HCT116 (cell line): Measurements from ENCODE around the gene CTSH. TPM values are rescaled to one million over a fixed set of nuclear protein-coding genes. Genes with fewer than 3 reads are reported as not detected.

Source experiments
- ATAC-seq: fragments of 200-7000 bp; cut with Tn5 transposase; 2 replicates; pipeline ENCODE4 v1.9.1; 2020; ENCODE audit warnings: mild to moderate bottlenecking, moderate library complexity
- BruUV-seq: library from RNA; stranded (reverse); fragments of 400-500 nt; replicated peaks from 2 replicates; lab custom pipeline; 2021; lab: Mats Ljungman, UMichigan
- CTCF ChIA-PET: fragments of 300-600 bp; sonication (Branson Sonifier 250); formaldehyde crosslinking; loops from one replicate; lab custom pipeline; 2021; ENCODE audit warnings: antibody characterized with exemption; lab: Charles Lee
- POLR2A ChIA-PET: fragments of 300-600, 350-600 bp; sonication (Branson Sonifier 250); formaldehyde crosslinking; loops from one replicate; lab custom pipeline; 2021; ENCODE audit warnings: antibody characterized with exemption; lab: Charles Lee
- RAD21 ChIA-PET, 2 experiments: fragments of 300-600 bp; sonication (Branson Sonifier 250); formaldehyde crosslinking; loops; one replicate each; lab custom pipeline; 2023; ENCODE audit warnings: low total read pairs in 2 of 2; ENCODE audit not compliant: uncharacterized antibody in 2 of 2, unreplicated experiment in 2 of 2, low non-redundant PET in 1 of 2; lab: Charles Lee
- DNase-seq: peaks from one replicate; pipeline ENCODE4 v3.0.0-alpha.2; 2010; ENCODE audit warnings: low read depth, low spot score
- H2AFZ ChIP-seq: fragments of 200-600 bp; shearing (Covaris generic), sonication (generic); 2 replicates; pipeline ENCODE4 v1.6.1; 2017; ENCODE audit warnings: low read depth, mixed run types, mixed read lengths, antibody characterized with exemption, low read length; ENCODE audit not compliant: poor library complexity, severe bottlenecking
- H3K27ac ChIP-seq: 2 replicates; pipeline ENCODE4 v1.5.1; 2012; ENCODE audit warnings: low read depth, low read length
- H3K27me3 ChIP-seq: fragments of 200-600 bp; sonication (generic); 2 replicates; pipeline ENCODE4 v1.6.1; 2016; ENCODE audit warnings: mixed run types, low read length, mixed read lengths; ENCODE audit not compliant: insufficient read depth
- H3K36me3 ChIP-seq, 2 experiments: fragments of 200-500 bp in 1 of 2; fragments of 200-600 bp in 1 of 2; sonication (Bioruptor generic) in 1 of 2; sonication (generic) in 1 of 2; 2 replicates each; pipeline versions ENCODE4 v1.5.1 to v1.6.1; 2014 to 2016; ENCODE audit warnings: low read length in 2 of 2, inconsistent platforms in 1 of 2, mixed read lengths in 1 of 2, mixed run types in 1 of 2; ENCODE audit not compliant: insufficient read depth in 2 of 2, control insufficient read depth in 1 of 2
- H3K4me1 ChIP-seq, 2 experiments: fragments of 200-600 bp in 1 of 2; sonication (generic) in 1 of 2; 2 replicates each; pipeline versions ENCODE4 v1.5.1 to v1.6.1; 2012 to 2017; ENCODE audit warnings: low read length in 2 of 2, inconsistent platforms in 1 of 2, mild to moderate bottlenecking in 1 of 2, mixed read lengths in 1 of 2, mixed run types in 1 of 2, moderate library complexity in 1 of 2; ENCODE audit not compliant: insufficient read depth in 2 of 2, control insufficient read depth in 1 of 2
- H3K4me2 ChIP-seq: fragments of 200-600 bp; sonication (generic); 2 replicates; pipeline ENCODE4 v1.6.1; 2017; ENCODE audit warnings: mixed run types, low read length, mixed read lengths
- H3K4me3 ChIP-seq, 2 experiments: fragments of 200-600 bp in 1 of 2; sonication (generic) in 1 of 2; replicated peaks in 1 of 2; 2 replicates each; pipeline ENCODE4 v1.5.1; 2011 to 2016; ENCODE audit warnings: low read length in 2 of 2, control low read depth in 1 of 2, low read depth in 1 of 2, mild to moderate bottlenecking in 1 of 2, mixed read lengths in 1 of 2, mixed run types in 1 of 2
- H3K79me2 ChIP-seq: fragments of 200-600 bp; sonication (generic); 2 replicates; pipeline ENCODE4 v1.6.1; 2017; ENCODE audit warnings: mild to moderate bottlenecking, mixed run types, low read length, moderate library complexity, mixed read lengths; ENCODE audit not compliant: insufficient read depth
- H3K9ac ChIP-seq: fragments of 200-600 bp; sonication (generic); 2 replicates; pipeline ENCODE4 v1.6.1; 2016; ENCODE audit warnings: low read length, mixed read lengths
- H3K9me2 ChIP-seq: fragments of 200-600 bp; sonication (generic), shearing (Covaris generic); 2 replicates; pipeline ENCODE4 v1.6.1; 2017; ENCODE audit warnings: mixed run types, mild to moderate bottlenecking, moderate library complexity; ENCODE audit not compliant: insufficient read depth
- H3K9me3 ChIP-seq, 2 experiments: fragments of 200-500 bp in 1 of 2; fragments of 200-600 bp in 1 of 2; sonication (Bioruptor generic) in 1 of 2; sonication (generic) in 1 of 2; 2 replicates each; pipeline ENCODE4 v1.6.1; 2014 to 2017; ENCODE audit warnings: low read length in 2 of 2, mixed read lengths in 2 of 2, inconsistent platforms in 1 of 2, low read depth in 1 of 2, mild to moderate bottlenecking in 1 of 2, mixed run types in 1 of 2, moderate library complexity in 1 of 2; ENCODE audit not compliant: control insufficient read depth in 1 of 2, insufficient read depth in 1 of 2
- H4K20me1 ChIP-seq: fragments of 200-600 bp; sonication (generic), shearing (Covaris generic); 2 replicates; pipeline ENCODE4 v1.6.1; 2017; ENCODE audit warnings: mixed run types, mild to moderate bottlenecking, moderate library complexity; ENCODE audit not compliant: insufficient read depth
- CBX3 ChIP-seq: IDR thresholded peaks from 2 replicates; pipeline ENCODE4 v1.6.1; 2012; ENCODE audit warnings: low read depth
- CEBPB ChIP-seq: IDR thresholded peaks from 2 replicates; pipeline ENCODE4 v1.6.1; 2012; ENCODE audit warnings: low read depth
- EGR1 ChIP-seq: IDR thresholded peaks from 2 replicates; pipeline ENCODE4 v1.6.1; 2012; ENCODE audit warnings: low read depth
- ELF1 ChIP-seq: IDR thresholded peaks from 2 replicates; pipeline ENCODE4 v1.6.1; 2012; ENCODE audit warnings: low read depth, borderline replicate concordance
- EZH2 ChIP-seq: fragments of 200-600 bp; sonication (generic); IDR thresholded peaks from 2 replicates; pipeline ENCODE4 v1.6.1; 2017; ENCODE audit warnings: antibody characterized with exemption, mixed run types
- EZH2phosphoT487 ChIP-seq: fragments of 200-600 bp; IDR thresholded peaks from 2 replicates; pipeline ENCODE4 v1.6.1; 2018; ENCODE audit warnings: antibody characterized with exemption, borderline replicate concordance
- FOSL1 ChIP-seq: IDR thresholded peaks from 2 replicates; pipeline ENCODE4 v1.6.1; 2012; ENCODE audit warnings: low read depth
- JUND ChIP-seq: IDR thresholded peaks from 2 replicates; pipeline ENCODE4 v1.6.1; 2012
- POLR2A ChIP-seq: IDR thresholded peaks from 2 replicates; pipeline ENCODE4 v1.7.0; 2011; ENCODE audit warnings: borderline replicate concordance; ENCODE audit not compliant: insufficient read depth, insufficient read length; ENCODE audit errors: extremely low read depth
- POLR2AphosphoS5 ChIP-seq: IDR thresholded peaks from 2 replicates; pipeline ENCODE4 v1.6.1; 2011; ENCODE audit warnings: mild to moderate bottlenecking, low read depth, low read length, moderate library complexity
- RAD21 ChIP-seq: IDR thresholded peaks from 2 replicates; pipeline ENCODE4 v1.6.1; 2012; ENCODE audit warnings: low read depth, mild to moderate bottlenecking
- REST ChIP-seq: IDR thresholded peaks from 2 replicates; pipeline ENCODE4 v1.6.1; 2012; ENCODE audit warnings: low read depth
- SP1 ChIP-seq: IDR thresholded peaks from 2 replicates; pipeline ENCODE4 v1.6.1; 2012; ENCODE audit warnings: low read depth
- SRF ChIP-seq: IDR thresholded peaks from 2 replicates; pipeline ENCODE4 v1.6.1; 2012; ENCODE audit warnings: low read depth
- YY1 ChIP-seq: IDR thresholded peaks from 2 replicates; pipeline ENCODE4 v1.6.1; 2011; ENCODE audit warnings: low read length, low read depth, moderate library complexity, mild to moderate bottlenecking; ENCODE audit not compliant: insufficient replicate concordance; ENCODE audit errors: extremely low read depth
- ZFX ChIP-seq: fragments of 450-650 bp; IDR thresholded peaks from 2 replicates; pipeline ENCODE4 v1.6.1; 2017
- ZNF274 ChIP-seq: fragments of 200-500 bp; sonication (Bioruptor generic); IDR thresholded peaks from 2 replicates; pipeline ENCODE4 v1.6.1; 2014; ENCODE audit warnings: mild to moderate bottlenecking, low read depth, low read length, inconsistent platforms
- intact Hi-C: fragments of 100-400 bp; cut with micrococcal nuclease; formaldehyde crosslinking; loops from 2 replicates; pipeline ENCODE4 v1.10.0; 2022
- total RNA-seq: library from RNA; stranded (reverse); gene quantifications from one replicate; pipeline ENCODE4 v1.2.1, GENCODE V29; 2021; ENCODE audit not compliant: unreplicated experiment
- TF ChIP-seq, protein P1 (sequence below): IDR thresholded peaks from 2 replicates; pipeline ENCODE4 v1.6.1; 2012
- TF ChIP-seq, protein P2 (sequence below): IDR thresholded peaks from 2 replicates; pipeline ENCODE4 v1.6.1; 2012
- TF ChIP-seq, protein P3 (sequence below): IDR thresholded peaks from 2 replicates; pipeline ENCODE4 v1.6.1; 2011; ENCODE audit warnings: mild to moderate bottlenecking, low read length, moderate library complexity; ENCODE audit not compliant: insufficient replicate concordance; ENCODE audit errors: extremely low read depth

The CTSH gene
- total RNA-seq, 1 experiment from 2014 or later = 37.5 TPM

GRCh38 chr15:78977591-78978347 lies 32.9 kb upstream of the CTSH start:
- Histone ChIP-seq H3K4me3 (no peak overlapping the region), H3K9me2 (no peaks in the 10 kb centered on the region), H3K9me3 (no peaks in the 10 kb centered on the region), H3K79me2 (no peaks in the 10 kb centered on the region), H2AFZ (no peak overlapping the region), H3K9ac (no peak overlapping the region), H3K27ac (no peak overlapping the region), H4K20me1 (no peaks in the 10 kb centered on the region), H3K27me3 (no peaks in the 10 kb centered on the region), H3K36me3 (no peaks in the 10 kb centered on the region), H3K4me1 (peaks cover 3 to 6% of the 10 kb centered on the region in 2 experiments; a peak in 3 of 4 replicates), H3K4me2 (no peak overlapping the region)
- RAD21 ChIA-PET = no interaction called here
- CTCF ChIA-PET = interaction anchor here (1.4 to 3.2 kb wide), 2 partner anchors 29 to 69 kb away, joined by 3 to 35 read pairs; no protein-coding TSS in a partner anchor
- DNase-seq (no peak), ATAC-seq (no peak)
- intact Hi-C loops = no loop called here
- no TSS peak for BruUV-seq
- TF ChIP-seq, protein P1, sequence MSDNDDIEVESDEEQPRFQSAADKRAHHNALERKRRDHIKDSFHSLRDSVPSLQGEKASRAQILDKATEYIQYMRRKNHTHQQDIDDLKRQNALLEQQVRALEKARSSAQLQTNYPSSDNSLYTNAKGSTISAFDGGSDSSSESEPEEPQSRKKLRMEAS = no peak
- no peak for TF ChIP-seq REST
- no peak for TF ChIP-seq ZNF274
- no peak for TF ChIP-seq RAD21
- no peak for TF ChIP-seq SP1
- TF ChIP-seq CEBPB = no peak
- no peak for TF ChIP-seq YY1
- TF ChIP-seq, protein P2, sequence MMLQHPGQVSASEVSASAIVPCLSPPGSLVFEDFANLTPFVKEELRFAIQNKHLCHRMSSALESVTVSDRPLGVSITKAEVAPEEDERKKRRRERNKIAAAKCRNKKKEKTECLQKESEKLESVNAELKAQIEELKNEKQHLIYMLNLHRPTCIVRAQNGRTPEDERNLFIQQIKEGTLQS = no peak
- TF ChIP-seq ZFX = no peak
- no peak for TF ChIP-seq FOSL1
- no peak for TF ChIP-seq EZH2
- no peak for TF ChIP-seq EGR1
- TF ChIP-seq ELF1 = no peak
- TF ChIP-seq POLR2AphosphoS5 = no peak
- TF ChIP-seq CBX3 = no peak
- TF ChIP-seq POLR2A = no peak
- no peak for TF ChIP-seq SRF
- TF ChIP-seq, protein P3, sequence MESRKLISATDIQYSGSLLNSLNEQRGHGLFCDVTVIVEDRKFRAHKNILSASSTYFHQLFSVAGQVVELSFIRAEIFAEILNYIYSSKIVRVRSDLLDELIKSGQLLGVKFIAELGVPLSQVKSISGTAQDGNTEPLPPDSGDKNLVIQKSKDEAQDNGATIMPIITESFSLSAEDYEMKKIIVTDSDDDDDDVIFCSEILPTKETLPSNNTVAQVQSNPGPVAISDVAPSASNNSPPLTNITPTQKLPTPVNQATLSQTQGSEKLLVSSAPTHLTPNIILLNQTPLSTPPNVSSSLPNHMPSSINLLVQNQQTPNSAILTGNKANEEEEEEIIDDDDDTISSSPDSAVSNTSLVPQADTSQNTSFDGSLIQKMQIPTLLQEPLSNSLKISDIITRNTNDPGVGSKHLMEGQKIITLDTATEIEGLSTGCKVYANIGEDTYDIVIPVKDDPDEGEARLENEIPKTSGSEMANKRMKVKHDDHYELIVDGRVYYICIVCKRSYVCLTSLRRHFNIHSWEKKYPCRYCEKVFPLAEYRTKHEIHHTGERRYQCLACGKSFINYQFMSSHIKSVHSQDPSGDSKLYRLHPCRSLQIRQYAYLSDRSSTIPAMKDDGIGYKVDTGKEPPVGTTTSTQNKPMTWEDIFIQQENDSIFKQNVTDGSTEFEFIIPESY = no peak
- TF ChIP-seq EZH2phosphoT487 = no peak
- no peak for TF ChIP-seq JUND
- POLR2A ChIA-PET = no interaction called here
